Adrenal gland (tissue), 12 donors: ENCODE data around the gene ATP9B. TPM values are rescaled to one million over a fixed set of nuclear protein-coding genes. Genes with fewer than 3 reads are reported as not detected.
"Not testable (repeated sequence)": the region's sequence is repeated elsewhere in the genome, so short reads cannot be mapped to it uniquely, and the experiment has no call there.

Experiments
- DNase-seq, 7 donors: peaks; one replicate each; pipeline ENCODE4 v3.0.0-alpha.2; 2019 to 2020
- H3K27ac ChIP-seq, 5 donors: fragments of 200-600 bp; sonication (generic) in 4 of 5; 1 replicate in 3 of 5; 2 replicates in 2 of 5; pipeline versions ENCODE4 v1.5.1 to v1.8.0; 2016 to 2020; ENCODE audit warnings: mild to moderate bottlenecking in 1 of 5
- H3K27me3 ChIP-seq: fragments of 200-600 bp; 2 replicates; pipeline ENCODE4 v1.8.0; 2021
- H3K36me3 ChIP-seq, 2 donors: fragments of 200-600 bp; replicated peaks in 1 of 2; 1 replicate in 1 of 2; 2 replicates in 1 of 2; pipeline versions ENCODE4 v1.5.1 to v1.8.0; 2018 to 2022
- H3K4me1 ChIP-seq, 2 donors: fragments of 200-600 bp; replicated peaks in 1 of 2; 1 replicate in 1 of 2; 2 replicates in 1 of 2; pipeline versions ENCODE4 v1.5.1 to v1.8.0; 2018 to 2021
- H3K4me3 ChIP-seq, 4 donors: fragments of 200-600 bp; sonication (generic) in 3 of 4; one replicate each; pipeline ENCODE4 v1.5.1; 2016 to 2018
- H3K9me3 ChIP-seq, 3 donors: fragments of 200-600 bp; sonication (generic) in 1 of 3; replicated peaks in 1 of 3; 1 replicate in 2 of 3; 2 replicates in 1 of 3; pipeline versions ENCODE4 v1.5.1 to v1.8.0; 2016 to 2021
- POLR2A ChIP-seq, 2 donors: fragments of 450-650 bp; IDR thresholded peaks; one replicate each; pipeline ENCODE4 v1.6.1; 2017; ENCODE audit warnings: antibody characterized with exemption in 2 of 2, mild to moderate bottlenecking in 2 of 2, moderate library complexity in 1 of 2
- WGBS, 4 donors: extraction: QIAGEN DNeasy Blood & Tissue Kit in 2 of 4; methylation state at CpG; one replicate each; pipeline versions ENCODE4 v1.1.5 to v1.1.7; 2013 to 2017; 5-methylcytosine and 5-hydroxymethylcytosine counted together
- intact Hi-C, 2 donors: fragments of 100-400 bp; cut with DNase I; formaldehyde crosslinking; loops; one replicate each; pipeline versions ENCODE4 v1.14.1 to v1.15.0; 2022 to 2023
- polyA plus RNA-seq, 3 donors: library from polyadenylated mRNA; stranded (reverse); fragments of 200-250 nt in 2 of 3; fragments of 350-450 nt in 1 of 3; fragmentation: Illumina TruSeq in 1 of 3; extraction: RNeasy Lipid Tissue Mini Kit (QIAGEN cat#74804) in 1 of 3; gene quantifications; one replicate each; pipeline ENCODE4 v1.2.3, GENCODE V29; 2013 to 2014
- total RNA-seq, 9 donors: library from RNA; depleted of rRNA in 4 of 9; stranded (reverse); fragments of >200 nt in 4 of 9; fragments of 120-200 nt in 1 of 9; fragmentation: NEBNext Ultra II Directional in 1 of 9; extraction: Animal tissue kit (Norgen Biotek cat#: 25700) in 1 of 9; gene quantifications; one replicate each; pipeline versions ENCODE4 v1.1.0 to v1.2.4, GENCODE V29; 2013 to 2023
- TF ChIP-seq, protein P1 (sequence below), 6 experiments: fragments of 450-650 bp in 4 of 6; fragments of 200-600 bp in 2 of 6; sonication (generic) in 1 of 6; IDR thresholded peaks; 1 replicate in 5 of 6; 2 replicates in 1 of 6; pipeline versions ENCODE4 v1.5.1 to v1.8.0; 2016 to 2021; ENCODE audit warnings: antibody characterized with exemption in 6 of 6, mild to moderate bottlenecking in 2 of 6, moderate library complexity in 1 of 6
- donor health status: healthy with polysubstance abuse.
- donor health status: Bipolar disorder and iron deficiency.
- donor health status: DM: yes; HTN: yes; CAD: no.
- donor health status: DM: no; HTN: no; CAD: no.
- donor health status: DM: no; HTN: no; CAD: no.
- donor health status: DM: yes; HTN: yes; CAD: no.

ATP9B gene
- total and polyA plus RNA-seq, 12 donors = 16.3 to 36.0 (median 27.7) TPM

DNA sequence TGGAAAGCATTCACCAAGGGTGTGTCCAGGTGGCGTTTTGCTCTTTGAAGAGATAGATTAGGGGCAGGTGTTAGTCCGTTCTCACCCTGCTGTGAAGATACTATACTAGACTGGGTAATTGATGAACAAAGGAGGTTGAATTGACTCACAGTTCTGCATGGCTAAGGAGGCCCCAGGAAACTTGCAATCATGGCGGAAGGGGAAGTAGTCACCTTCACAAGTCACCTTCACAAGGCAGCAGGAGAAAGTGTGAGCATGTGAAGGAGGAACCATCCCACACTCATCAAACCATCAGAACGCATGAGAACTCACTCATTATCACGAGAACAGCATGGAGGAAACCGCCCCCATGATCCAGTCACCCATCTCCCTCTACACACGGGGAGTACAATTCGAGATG, 190.8 kb downstream of the ATP9B start:
- DNase-seq = no peak
- no peaks in the 10 kb centered on the region for H3K27me3 ChIP-seq
- intact Hi-C loops = no loop called here
- no peak for TF ChIP-seq POLR2A (IDR thresholded peaks at IDR 0.05)
- TF ChIP-seq, protein P1, sequence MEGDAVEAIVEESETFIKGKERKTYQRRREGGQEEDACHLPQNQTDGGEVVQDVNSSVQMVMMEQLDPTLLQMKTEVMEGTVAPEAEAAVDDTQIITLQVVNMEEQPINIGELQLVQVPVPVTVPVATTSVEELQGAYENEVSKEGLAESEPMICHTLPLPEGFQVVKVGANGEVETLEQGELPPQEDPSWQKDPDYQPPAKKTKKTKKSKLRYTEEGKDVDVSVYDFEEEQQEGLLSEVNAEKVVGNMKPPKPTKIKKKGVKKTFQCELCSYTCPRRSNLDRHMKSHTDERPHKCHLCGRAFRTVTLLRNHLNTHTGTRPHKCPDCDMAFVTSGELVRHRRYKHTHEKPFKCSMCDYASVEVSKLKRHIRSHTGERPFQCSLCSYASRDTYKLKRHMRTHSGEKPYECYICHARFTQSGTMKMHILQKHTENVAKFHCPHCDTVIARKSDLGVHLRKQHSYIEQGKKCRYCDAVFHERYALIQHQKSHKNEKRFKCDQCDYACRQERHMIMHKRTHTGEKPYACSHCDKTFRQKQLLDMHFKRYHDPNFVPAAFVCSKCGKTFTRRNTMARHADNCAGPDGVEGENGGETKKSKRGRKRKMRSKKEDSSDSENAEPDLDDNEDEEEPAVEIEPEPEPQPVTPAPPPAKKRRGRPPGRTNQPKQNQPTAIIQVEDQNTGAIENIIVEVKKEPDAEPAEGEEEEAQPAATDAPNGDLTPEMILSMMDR (IDR thresholded peaks at IDR 0.05) = no peak
- 91 to 95% (median 92%) methylated on average over 8 of the region's 8 CpGs for WGBS, 4 donors
- H3K27ac ChIP-seq = no peak overlapping the region
- H3K4me1 ChIP-seq = peaks cover 0 to 8% of the 10 kb centered on the region in 2 donors
- no peaks in the 10 kb centered on the region for H3K9me3 ChIP-seq
- no peaks in the 10 kb centered on the region for H3K36me3 ChIP-seq
- no peak overlapping the region for H3K4me3 ChIP-seq

GRCh38 chr18:79260510-79260909, 191.3 kb downstream of the ATP9B start:
- Histone ChIP-seq H3K27ac (no peak overlapping the region), H3K36me3 (no peaks in the 10 kb centered on the region), H3K4me1 (peaks cover 0 to 8% of the 10 kb centered on the region in 2 donors), H3K9me3 (no peaks in the 10 kb centered on the region), H3K4me3 (no peak overlapping the region), H3K27me3 (no peaks in the 10 kb centered on the region)
- intact Hi-C loops = no loop called here
- 92 to 100% (median 94%) methylated on average over 1 of the region's 1 CpG for WGBS, 4 donors
- DNase-seq = no peak
- TF ChIP-seq POLR2A (IDR thresholded peaks at IDR 0.05) = no peak
- TF ChIP-seq, protein P1 (IDR thresholded peaks at IDR 0.05) = no peak

DNA sequence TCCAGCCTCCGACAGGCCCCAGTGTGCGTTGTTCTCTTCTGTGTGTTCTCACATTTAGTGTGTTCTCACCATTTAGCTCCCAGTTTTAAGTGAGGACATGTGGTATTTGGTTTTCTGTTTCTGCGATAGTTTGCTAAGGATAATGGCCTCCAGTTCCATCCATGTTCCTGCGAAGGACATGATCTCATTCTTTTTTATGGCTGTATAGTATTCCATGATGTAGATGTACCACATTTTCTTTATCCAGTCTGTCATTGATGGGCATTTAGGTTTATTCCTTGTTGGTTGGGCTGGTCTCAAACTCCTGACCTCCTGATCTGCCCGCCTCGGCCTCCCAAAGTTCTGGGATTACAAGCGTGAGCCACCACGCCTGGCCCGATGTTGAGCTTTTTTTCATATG, 195.9 kb downstream of the ATP9B start:
- H3K36me3 ChIP-seq, H3K9me3 ChIP-seq, H3K27me3 ChIP-seq, H3K4me1 ChIP-seq, H3K27ac ChIP-seq, H3K4me3 ChIP-seq, DNase-seq, intact Hi-C loops: not testable (repeated sequence)
- WGBS, 4 donors = 97 to 99% (median 98%) methylated on average over 9 of the region's 9 CpGs

DNA sequence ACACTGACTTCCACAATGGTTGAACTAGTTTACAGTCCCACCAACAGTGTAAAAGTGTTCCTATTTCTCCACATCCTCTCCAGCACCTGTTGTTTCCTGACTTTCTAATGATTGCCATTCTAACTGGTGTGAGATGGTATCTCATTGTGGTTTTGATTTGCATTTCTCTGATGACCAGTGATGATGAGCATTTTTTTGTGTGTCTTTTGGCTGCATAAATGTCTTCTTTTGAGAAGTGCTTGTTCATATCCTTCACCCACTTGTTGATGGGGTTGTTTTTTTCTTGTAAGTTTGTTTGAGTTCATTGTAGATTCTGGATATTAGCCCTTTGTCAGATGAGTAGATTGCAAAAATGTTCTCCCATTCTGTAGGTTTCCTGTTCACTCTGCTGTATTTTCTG, 202.6 kb downstream of the ATP9B start:
- H3K27me3 ChIP-seq, H3K36me3 ChIP-seq, H3K4me3 ChIP-seq, H3K27ac ChIP-seq, DNase-seq, intact Hi-C loops, H3K9me3 ChIP-seq: not testable (repeated sequence)
- H3K4me1 ChIP-seq = peaks cover 9 to 11% of the 10 kb centered on the region in 2 donors

DNA sequence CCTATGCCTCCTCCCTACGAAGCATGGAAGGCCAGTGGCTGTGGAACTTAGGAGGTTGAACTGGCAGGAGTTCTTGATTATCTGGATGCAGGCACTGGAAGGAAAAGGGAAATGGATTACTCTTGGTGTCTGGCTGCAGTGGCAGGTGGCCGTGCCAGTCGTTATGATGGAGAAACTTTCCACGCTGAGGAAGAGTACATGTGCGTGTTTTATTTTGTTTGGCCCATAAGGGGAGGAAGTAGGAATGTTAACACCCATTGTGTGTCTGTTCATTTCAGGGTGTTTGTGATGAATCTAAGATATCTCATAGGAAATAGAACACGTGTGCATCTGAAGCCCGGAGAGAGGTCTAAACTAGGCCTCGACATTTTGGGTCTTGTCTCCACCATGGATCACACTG, 203.7 kb downstream of the ATP9B start:
- no peak overlapping the region for H3K27ac ChIP-seq
- no peaks in the 10 kb centered on the region for H3K27me3 ChIP-seq
- H3K4me3 ChIP-seq = no peak overlapping the region
- TF ChIP-seq POLR2A (IDR thresholded peaks at IDR 0.05) = no peak
- TF ChIP-seq, protein P1 (IDR thresholded peaks at IDR 0.05) = no peak
- no peaks in the 10 kb centered on the region for H3K9me3 ChIP-seq
- intact Hi-C loops = no loop called here
- H3K36me3 ChIP-seq = no peaks in the 10 kb centered on the region
- 90 to 95% (median 93%) methylated on average over 8 of the region's 8 CpGs for WGBS, 4 donors
- H3K4me1 ChIP-seq = peaks cover 9 to 11% of the 10 kb centered on the region in 2 donors
- no peak for DNase-seq
